ENCODE data around the gene QRFPR. TPM values are rescaled to one million over a fixed set of nuclear protein-coding genes. Genes with fewer than 3 reads are reported as not detected.

The QRFPR gene
- total and polyA plus RNA-seq, 4 donors, result not detected

- TF ChIP-seq JUND (IDR thresholded peaks at IDR 0.05) (no peak), GABPA (IDR thresholded peaks at IDR 0.05 in 1 of 2, conservative IDR thresholded peaks at IDR 0.05 in 1 of 2) (no peak)
Observed at GRCh38 chr4:121308328-121308663, 72.5 kb downstream of the QRFPR start (continued).

- H3K4me1 ChIP-seq (ENCODE audit: control insufficient read depth in 4 of 4, insufficient read depth in 4 of 4, low read length in 3 of 4), result peaks cover 0 to 3% (median 1%) of the 10 kb centered on the region in 4 donors
- H3K4me3 ChIP-seq (ENCODE audit: low read depth in 1 of 3, low read length in 3 of 3), result no peak overlapping the region
- no peaks in the 10 kb centered on the region for H3K9me3 ChIP-seq (ENCODE audit: control insufficient read depth in 4 of 4, low read length in 3 of 4)
- H3K27me3 ChIP-seq (ENCODE audit: control insufficient read depth in 4 of 4, insufficient read depth in 4 of 4, low read length in 3 of 4), result no peaks in the 10 kb centered on the region
- TF ChIP-seq RAD21 (IDR thresholded peaks at IDR 0.05) (peak; percentile 71 to 77), FOXA2 (IDR thresholded peaks at IDR 0.05) (no peak), CTCF (IDR thresholded peaks at IDR 0.05; ENCODE audit: low read depth, low read length, missing input control) (peak; percentile 45)
- 17% methylated on average over 5 of the region's 5 CpGs for WGBS
- no peaks in the 10 kb centered on the region for H3K36me3 ChIP-seq (ENCODE audit: control insufficient read depth in 4 of 4, insufficient read depth in 3 of 4, low read depth in 1 of 4, low read length in 3 of 4)
- DNase-seq (ENCODE audit: low spot score), result no peak
- H3K9ac ChIP-seq (ENCODE audit: low read depth in 1 of 2, low read length in 2 of 2), result no peak overlapping the region
- H3K27ac ChIP-seq (ENCODE audit: low read depth in 1 of 2, low read length in 2 of 2), result no peak overlapping the region
Observed at GRCh38 chr4:121307445-121308327, 73.1 kb downstream of the QRFPR start.

DNA sequence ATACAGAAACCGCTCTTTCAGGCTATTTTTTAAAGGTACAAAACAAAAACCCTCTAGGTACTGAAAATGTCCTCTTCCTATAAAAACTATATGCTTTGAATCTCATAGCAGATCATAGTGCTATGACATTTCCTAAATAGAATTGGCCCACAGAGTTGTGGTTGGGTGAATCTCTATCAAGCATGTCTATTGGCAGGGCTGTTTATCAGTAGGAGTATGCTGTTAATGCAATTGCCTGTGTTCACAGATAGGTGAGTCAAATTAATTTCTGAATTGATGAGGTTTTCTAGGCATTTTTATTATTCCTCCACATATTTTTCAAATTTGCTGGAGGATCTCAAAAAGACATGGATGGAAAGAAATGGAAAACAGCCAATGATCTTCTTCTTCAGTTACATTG lies 73.9 kb downstream of the QRFPR start:
- no peak for DNase-seq (ENCODE audit: low spot score)
- Histone ChIP-seq H3K27me3 (ENCODE audit: control insufficient read depth in 4 of 4, insufficient read depth in 4 of 4, low read length in 3 of 4) (no peaks in the 10 kb centered on the region), H3K4me3 (ENCODE audit: low read depth in 1 of 3, low read length in 3 of 3) (no peak overlapping the region), H3K4me1 (ENCODE audit: control insufficient read depth in 4 of 4, insufficient read depth in 4 of 4, low read length in 3 of 4) (peaks cover 0 to 3% (median 1%) of the 10 kb centered on the region in 4 donors), H3K27ac (ENCODE audit: low read depth in 1 of 2, low read length in 2 of 2) (no peak overlapping the region), H3K9ac (ENCODE audit: low read depth in 1 of 2, low read length in 2 of 2) (no peak overlapping the region), H3K36me3 (ENCODE audit: control insufficient read depth in 4 of 4, insufficient read depth in 3 of 4, low read depth in 1 of 4, low read length in 3 of 4) (no peaks in the 10 kb centered on the region), H3K9me3 (ENCODE audit: control insufficient read depth in 4 of 4, low read length in 3 of 4) (no peaks in the 10 kb centered on the region)
- TF ChIP-seq FOXA1 (IDR thresholded peaks at IDR 0.05), result no peak
- no peak for TF ChIP-seq ATF3 (IDR thresholded peaks at IDR 0.05)
- no peak for TF ChIP-seq ZBTB33 (IDR thresholded peaks at IDR 0.05)
- TF ChIP-seq, protein P1, sequence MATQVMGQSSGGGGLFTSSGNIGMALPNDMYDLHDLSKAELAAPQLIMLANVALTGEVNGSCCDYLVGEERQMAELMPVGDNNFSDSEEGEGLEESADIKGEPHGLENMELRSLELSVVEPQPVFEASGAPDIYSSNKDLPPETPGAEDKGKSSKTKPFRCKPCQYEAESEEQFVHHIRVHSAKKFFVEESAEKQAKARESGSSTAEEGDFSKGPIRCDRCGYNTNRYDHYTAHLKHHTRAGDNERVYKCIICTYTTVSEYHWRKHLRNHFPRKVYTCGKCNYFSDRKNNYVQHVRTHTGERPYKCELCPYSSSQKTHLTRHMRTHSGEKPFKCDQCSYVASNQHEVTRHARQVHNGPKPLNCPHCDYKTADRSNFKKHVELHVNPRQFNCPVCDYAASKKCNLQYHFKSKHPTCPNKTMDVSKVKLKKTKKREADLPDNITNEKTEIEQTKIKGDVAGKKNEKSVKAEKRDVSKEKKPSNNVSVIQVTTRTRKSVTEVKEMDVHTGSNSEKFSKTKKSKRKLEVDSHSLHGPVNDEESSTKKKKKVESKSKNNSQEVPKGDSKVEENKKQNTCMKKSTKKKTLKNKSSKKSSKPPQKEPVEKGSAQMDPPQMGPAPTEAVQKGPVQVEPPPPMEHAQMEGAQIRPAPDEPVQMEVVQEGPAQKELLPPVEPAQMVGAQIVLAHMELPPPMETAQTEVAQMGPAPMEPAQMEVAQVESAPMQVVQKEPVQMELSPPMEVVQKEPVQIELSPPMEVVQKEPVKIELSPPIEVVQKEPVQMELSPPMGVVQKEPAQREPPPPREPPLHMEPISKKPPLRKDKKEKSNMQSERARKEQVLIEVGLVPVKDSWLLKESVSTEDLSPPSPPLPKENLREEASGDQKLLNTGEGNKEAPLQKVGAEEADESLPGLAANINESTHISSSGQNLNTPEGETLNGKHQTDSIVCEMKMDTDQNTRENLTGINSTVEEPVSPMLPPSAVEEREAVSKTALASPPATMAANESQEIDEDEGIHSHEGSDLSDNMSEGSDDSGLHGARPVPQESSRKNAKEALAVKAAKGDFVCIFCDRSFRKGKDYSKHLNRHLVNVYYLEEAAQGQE (IDR thresholded peaks at IDR 0.05), result no peak
- TF ChIP-seq GABPA (IDR thresholded peaks at IDR 0.05 in 1 of 2, conservative IDR thresholded peaks at IDR 0.05 in 1 of 2), result no peak
- 90% methylated on average over 1 of the region's 1 CpG for WGBS
